HepG2 (cell line): ENCODE data around the gene NEDD4L. TPM values are rescaled to one million over a fixed set of nuclear protein-coding genes. Genes with fewer than 3 reads are reported as not detected.

Source experiments
- ARNTL ChIP-seq: sonication (generic); formaldehyde crosslinking; IDR thresholded peaks from 2 replicates; pipeline ENCODE4 v1.4.0; 2020; ENCODE audit warnings: mild to moderate bottlenecking, missing genetic modification reagents
- CCAR2 ChIP-seq: fragments of 200-400 bp; formaldehyde crosslinking; optimal IDR thresholded peaks from 2 replicates; pipeline ENCODE3; 2018; ENCODE audit warnings: low read depth, mild to moderate bottlenecking, low read length, moderate library complexity
- ELF3 ChIP-seq: IDR thresholded peaks from 2 replicates; pipeline ENCODE4 v1.6.1; 2016; ENCODE audit warnings: missing genetic modification reagents, missing compliant biosample characterization
- FOSL2 ChIP-seq: sonication (generic); formaldehyde crosslinking; IDR thresholded peaks from 2 replicates; pipeline ENCODE4 v1.4.0; 2020; ENCODE audit warnings: missing genetic modification reagents
- GATAD2A ChIP-seq: IDR thresholded peaks from 2 replicates; pipeline ENCODE4 v1.6.1; 2016
- GFI1 ChIP-seq: sonication (generic); formaldehyde crosslinking; IDR thresholded peaks from 2 replicates; pipeline ENCODE4 v1.5.0; 2020; ENCODE audit warnings: missing genetic modification reagents, mild to moderate bottlenecking, borderline replicate concordance
- IRF2 ChIP-seq: IDR thresholded peaks from 2 replicates; pipeline ENCODE4 v1.6.1; 2018; ENCODE audit warnings: missing genetic modification reagents, missing compliant biosample characterization
- MTA3 ChIP-seq: sonication (generic); formaldehyde crosslinking; IDR thresholded peaks from 2 replicates; pipeline ENCODE4 v1.4.0; 2020; ENCODE audit warnings: missing genetic modification reagents
- MTF2 ChIP-seq: sonication (generic); formaldehyde crosslinking; IDR thresholded peaks from 2 replicates; pipeline ENCODE4 v1.5.0; 2020; ENCODE audit warnings: missing genetic modification reagents, borderline replicate concordance
- NFE2L2 ChIP-seq: fragments of 150-350 bp; IDR thresholded peaks from 2 replicates; pipeline ENCODE4 v1.6.1; 2014; ENCODE audit warnings: low read length
- NR2F1 ChIP-seq, 2 experiments: fragments of 450-650 bp in 1 of 2; formaldehyde crosslinking in 1 of 2; IDR thresholded peaks; 2 replicates each; pipeline versions ENCODE4 v1.5.0 to v1.6.1; 2016 to 2020; ENCODE audit warnings: mild to moderate bottlenecking in 1 of 2, missing compliant biosample characterization in 1 of 2, missing genetic modification reagents in 1 of 2, moderate library complexity in 1 of 2
- SCMH1 ChIP-seq: sonication (generic); formaldehyde crosslinking; IDR thresholded peaks from 2 replicates; pipeline ENCODE4 v1.9.0; 2021; ENCODE audit warnings: missing genetic modification reagents, mild to moderate bottlenecking, borderline replicate concordance
- SP1 ChIP-seq, 2 experiments: fragments of 450-650 bp in 1 of 2; sonication (generic) in 1 of 2; formaldehyde crosslinking in 1 of 2; IDR thresholded peaks; 2 replicates each; pipeline versions ENCODE4 v1.4.0 to v1.6.1; 2016 to 2020; ENCODE audit warnings: missing genetic modification reagents in 1 of 2
- THAP11 ChIP-seq: IDR thresholded peaks from 2 replicates; pipeline ENCODE4 v1.6.1; 2016; ENCODE audit warnings: missing biosample characterization, missing genetic modification reagents
- ZFP62 ChIP-seq: sonication (generic); formaldehyde crosslinking; IDR thresholded peaks from 2 replicates; pipeline ENCODE4 v1.4.0; 2020; ENCODE audit warnings: missing genetic modification reagents
- ZMYM3 ChIP-seq: sonication (generic); formaldehyde crosslinking; IDR thresholded peaks from 2 replicates; pipeline ENCODE4 v1.5.1; 2020; ENCODE audit warnings: mild to moderate bottlenecking, missing genetic modification reagents
- ZNF12 ChIP-seq: sonication (generic); formaldehyde crosslinking; IDR thresholded peaks from 2 replicates; pipeline ENCODE4 v1.5.0; 2020; ENCODE audit warnings: missing genetic modification reagents
- ZNF225 ChIP-seq: sonication (generic); formaldehyde crosslinking; IDR thresholded peaks from 2 replicates; pipeline ENCODE4 v1.4.0; 2020; ENCODE audit warnings: mild to moderate bottlenecking, missing genetic modification reagents
- ZNF263 ChIP-seq: sonication (generic); formaldehyde crosslinking; IDR thresholded peaks from 2 replicates; pipeline ENCODE4 v1.4.0; 2020; ENCODE audit warnings: missing genetic modification reagents
- ZNF326 ChIP-seq: sonication (generic); formaldehyde crosslinking; IDR thresholded peaks from 2 replicates; pipeline ENCODE4 v1.4.0; 2020; ENCODE audit warnings: missing genetic modification reagents, borderline replicate concordance
- ZNF605 ChIP-seq: sonication (generic); formaldehyde crosslinking; IDR thresholded peaks from 2 replicates; pipeline ENCODE4 v1.8.0; 2022; ENCODE audit warnings: mild to moderate bottlenecking, missing genetic modification reagents
- ZNF724P ChIP-seq: sonication (generic); formaldehyde crosslinking; IDR thresholded peaks from 2 replicates; pipeline ENCODE4 v1.8.0; 2022; ENCODE audit warnings: missing genetic modification reagents, borderline replicate concordance
- polyA plus RNA-seq, 8 experiments: library from polyadenylated mRNA; depleted of rRNA in 3 of 8; stranded (reverse) in 7 of 8; unstranded in 1 of 8; fragments of >200 nt; fragmentation: Illumina TruSeq in 4 of 8; extraction: Trizol in 4 of 8; gene quantifications; 2 replicates each; pipeline versions ENCODE4 v1.2.1 to v1.2.3, GENCODE V29; 2011 to 2016; ENCODE audit warnings: low read depth in 4 of 8, missing spikeins in 1 of 8, mixed read lengths in 1 of 8; ENCODE audit not compliant: insufficient read depth in 1 of 8
- total RNA-seq, 5 experiments: library from RNA; depleted of rRNA; stranded (reverse); fragments of >200 nt; fragmentation: Illumina TruSeq; extraction: Trizol; gene quantifications; 2 replicates each; pipeline ENCODE4 v1.2.3, GENCODE V29; 2016; ENCODE audit warnings: low read depth in 1 of 5
- TF ChIP-seq, protein P1 (sequence below): sonication (generic); formaldehyde crosslinking; IDR thresholded peaks from 2 replicates; pipeline ENCODE4 v1.8.0; 2022; ENCODE audit warnings: missing genetic modification reagents, mild to moderate bottlenecking, inconsistent platforms, borderline replicate concordance
- TF ChIP-seq, protein P2 (sequence below): IDR thresholded peaks from 2 replicates; pipeline ENCODE4 v1.6.1; 2012; ENCODE audit warnings: inconsistent platforms
- TF ChIP-seq, protein P3 (sequence below): sonication (generic); formaldehyde crosslinking; IDR thresholded peaks from 2 replicates; pipeline ENCODE4 v1.4.0; 2020; ENCODE audit warnings: missing genetic modification reagents
- TF ChIP-seq, protein P4 (sequence below): sonication (generic); formaldehyde crosslinking; IDR thresholded peaks from 2 replicates; pipeline ENCODE4 v1.4.0; 2020; ENCODE audit warnings: mild to moderate bottlenecking, missing genetic modification reagents

Gene NEDD4L
- total and polyA plus RNA-seq, 2 of the 13 experiments (the other 11 are each of a cell fraction or from before 2014, with no cell fraction given), result 168 to 390 TPM

DNA sequence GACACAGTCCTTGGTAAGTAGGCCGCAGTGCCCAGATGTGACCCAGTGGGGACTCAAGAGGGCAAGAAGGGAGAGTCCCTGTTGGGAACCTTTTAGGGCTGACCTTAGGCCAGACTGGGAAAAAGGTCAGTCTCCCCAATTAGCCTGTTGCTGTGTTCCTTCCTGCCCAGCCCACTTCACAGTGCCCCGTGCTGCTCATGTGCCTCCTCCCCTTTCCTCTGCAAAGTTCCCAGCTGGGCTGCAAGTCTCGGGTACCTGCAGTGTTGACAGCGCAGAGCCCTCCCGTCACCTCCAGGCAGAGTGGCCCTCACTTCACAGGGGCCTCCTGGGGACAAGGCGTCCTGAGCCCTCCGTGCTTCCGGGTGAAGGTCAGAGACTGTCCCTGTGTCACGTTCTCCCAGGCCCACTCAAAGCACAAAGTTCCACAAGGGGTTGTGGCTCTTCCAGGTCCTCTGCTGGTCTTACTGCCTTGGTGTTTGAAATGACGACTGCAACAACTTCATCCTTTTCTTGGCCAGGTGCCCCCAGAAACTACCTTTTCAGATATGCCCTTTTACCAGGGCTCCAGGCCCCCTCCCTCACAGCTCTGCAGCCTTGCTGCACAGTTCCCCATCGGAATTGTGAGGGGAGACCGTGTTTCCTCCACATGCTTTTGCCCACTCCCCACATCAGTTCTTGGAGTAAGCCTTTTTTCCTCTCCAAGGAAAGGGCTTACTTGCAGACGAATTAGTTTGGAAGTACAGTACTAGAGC, 359.1 kb downstream of the NEDD4L start (continued):
- TF ChIP-seq, protein P1, sequence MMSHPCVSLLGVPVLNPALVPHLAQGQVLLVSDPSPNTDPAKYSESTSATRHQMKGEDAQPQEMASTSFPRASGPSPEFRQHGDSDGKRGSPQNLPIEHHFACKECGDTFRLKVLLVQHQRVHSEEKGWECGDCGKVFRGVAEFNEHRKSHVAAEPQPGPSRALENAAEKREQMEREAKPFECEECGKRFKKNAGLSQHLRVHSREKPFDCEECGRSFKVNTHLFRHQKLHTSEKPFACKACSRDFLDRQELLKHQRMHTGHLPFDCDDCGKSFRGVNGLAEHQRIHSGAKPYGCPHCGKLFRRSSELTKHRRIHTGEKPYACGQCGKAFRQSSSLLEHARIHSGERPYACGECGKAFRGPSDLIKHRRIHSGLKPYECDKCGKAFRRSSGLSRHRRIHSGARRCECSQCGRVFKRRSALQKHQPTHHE (CRISPR knock-in tag), result peak; percentile 87; the same call in 1 of the 2 replicates
- TF ChIP-seq NR2F1 (CRISPR knock-in tag; IDR thresholded peaks at IDR 0.05) (peak; percentile 66 to 89), NFE2L2 (no peak), GATAD2A (CRISPR knock-in tag) (peak; percentile 95), ARNTL (CRISPR knock-in tag) (peak; percentile 91), MTA3 (CRISPR knock-in tag) (no peak), GFI1 (CRISPR knock-in tag) (no peak), ZNF263 (CRISPR knock-in tag) (peak; percentile 74), FOSL2 (peak; percentile 56), SCMH1 (CRISPR knock-in tag) (no peak), ZNF724P (no peak), ZNF12 (no peak), IRF2 (CRISPR knock-in tag) (peak; percentile 92), MTF2 (no peak), ELF3 (CRISPR knock-in tag) (peak; percentile 97), ZNF326 (CRISPR knock-in tag) (no peak), ZNF225 (CRISPR knock-in tag) (no peak; the same call in 1 of the 2 replicates), ZNF605 (peak; percentile 85), SP1 (IDR thresholded peaks at IDR 0.05) (no peak), SP1 (CRISPR knock-in tag; IDR thresholded peaks at IDR 0.05) (peak; percentile 26; the same call in 1 of the 2 replicates), ZFP62 (CRISPR knock-in tag) (no peak), THAP11 (peak; percentile 49), ZMYM3 (CRISPR knock-in tag) (0 out of 2 replicates have a peak, but pooled peaks have one; percentile 13), CCAR2 (no peak)
- TF ChIP-seq, protein P2, sequence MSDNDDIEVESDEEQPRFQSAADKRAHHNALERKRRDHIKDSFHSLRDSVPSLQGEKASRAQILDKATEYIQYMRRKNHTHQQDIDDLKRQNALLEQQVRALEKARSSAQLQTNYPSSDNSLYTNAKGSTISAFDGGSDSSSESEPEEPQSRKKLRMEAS, result no peak
- TF ChIP-seq, protein P3, sequence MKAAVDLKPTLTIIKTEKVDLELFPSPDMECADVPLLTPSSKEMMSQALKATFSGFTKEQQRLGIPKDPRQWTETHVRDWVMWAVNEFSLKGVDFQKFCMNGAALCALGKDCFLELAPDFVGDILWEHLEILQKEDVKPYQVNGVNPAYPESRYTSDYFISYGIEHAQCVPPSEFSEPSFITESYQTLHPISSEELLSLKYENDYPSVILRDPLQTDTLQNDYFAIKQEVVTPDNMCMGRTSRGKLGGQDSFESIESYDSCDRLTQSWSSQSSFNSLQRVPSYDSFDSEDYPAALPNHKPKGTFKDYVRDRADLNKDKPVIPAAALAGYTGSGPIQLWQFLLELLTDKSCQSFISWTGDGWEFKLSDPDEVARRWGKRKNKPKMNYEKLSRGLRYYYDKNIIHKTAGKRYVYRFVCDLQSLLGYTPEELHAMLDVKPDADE (CRISPR knock-in tag), result no peak
- TF ChIP-seq, protein P4, sequence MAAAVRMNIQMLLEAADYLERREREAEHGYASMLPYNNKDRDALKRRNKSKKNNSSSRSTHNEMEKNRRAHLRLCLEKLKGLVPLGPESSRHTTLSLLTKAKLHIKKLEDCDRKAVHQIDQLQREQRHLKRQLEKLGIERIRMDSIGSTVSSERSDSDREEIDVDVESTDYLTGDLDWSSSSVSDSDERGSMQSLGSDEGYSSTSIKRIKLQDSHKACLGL (CRISPR knock-in tag), result peak; percentile 77; the same call in 1 of the 2 replicates
